BE2C (cell line): ENCODE data around the gene TMEM132A. TPM values are rescaled to one million over a fixed set of nuclear protein-coding genes. Genes with fewer than 3 reads are reported as not detected.

Experiments used
- DNase-seq: peaks from one replicate; pipeline ENCODE4 v3.0.0-alpha.2; 2020
- H3K27me3 ChIP-seq: fragments of 250-450 bp; sonication (Bioruptor Pico); 2 replicates; pipeline ENCODE4 v1.5.1; 2020; ENCODE audit warnings: mild to moderate bottlenecking
- H3K36me3 ChIP-seq: fragments of 250-450 bp; sonication (Bioruptor Pico); 2 replicates; pipeline ENCODE4 v1.5.1; 2020; ENCODE audit warnings: mild to moderate bottlenecking
- H3K4me1 ChIP-seq: fragments of 250-450 bp; sonication (Bioruptor Pico); 2 replicates; pipeline ENCODE4 v1.5.1; 2020
- H3K4me3 ChIP-seq: 2 replicates; pipeline ENCODE4 v1.5.1; 2011; ENCODE audit warnings: low read depth, low read length
- H3K9me3 ChIP-seq: fragments of 250-450 bp; sonication (Bioruptor Pico); 2 replicates; pipeline ENCODE4 v1.5.1; 2020
- polyA plus RNA-seq: library from polyadenylated mRNA; unstranded; fragments of >200 nt; gene quantifications from one replicate; pipeline ENCODE4 v1.2.1, GENCODE V29; 2012; ENCODE audit warnings: low read depth, missing spikeins; ENCODE audit not compliant: insufficient read length, insufficient read depth
- TF ChIP-seq, protein P1 (sequence below): IDR thresholded peaks from 2 replicates; pipeline ENCODE4 v1.5.1; 2012; ENCODE audit warnings: mild to moderate bottlenecking, low read depth, low read length

The TMEM132A gene, protein sequence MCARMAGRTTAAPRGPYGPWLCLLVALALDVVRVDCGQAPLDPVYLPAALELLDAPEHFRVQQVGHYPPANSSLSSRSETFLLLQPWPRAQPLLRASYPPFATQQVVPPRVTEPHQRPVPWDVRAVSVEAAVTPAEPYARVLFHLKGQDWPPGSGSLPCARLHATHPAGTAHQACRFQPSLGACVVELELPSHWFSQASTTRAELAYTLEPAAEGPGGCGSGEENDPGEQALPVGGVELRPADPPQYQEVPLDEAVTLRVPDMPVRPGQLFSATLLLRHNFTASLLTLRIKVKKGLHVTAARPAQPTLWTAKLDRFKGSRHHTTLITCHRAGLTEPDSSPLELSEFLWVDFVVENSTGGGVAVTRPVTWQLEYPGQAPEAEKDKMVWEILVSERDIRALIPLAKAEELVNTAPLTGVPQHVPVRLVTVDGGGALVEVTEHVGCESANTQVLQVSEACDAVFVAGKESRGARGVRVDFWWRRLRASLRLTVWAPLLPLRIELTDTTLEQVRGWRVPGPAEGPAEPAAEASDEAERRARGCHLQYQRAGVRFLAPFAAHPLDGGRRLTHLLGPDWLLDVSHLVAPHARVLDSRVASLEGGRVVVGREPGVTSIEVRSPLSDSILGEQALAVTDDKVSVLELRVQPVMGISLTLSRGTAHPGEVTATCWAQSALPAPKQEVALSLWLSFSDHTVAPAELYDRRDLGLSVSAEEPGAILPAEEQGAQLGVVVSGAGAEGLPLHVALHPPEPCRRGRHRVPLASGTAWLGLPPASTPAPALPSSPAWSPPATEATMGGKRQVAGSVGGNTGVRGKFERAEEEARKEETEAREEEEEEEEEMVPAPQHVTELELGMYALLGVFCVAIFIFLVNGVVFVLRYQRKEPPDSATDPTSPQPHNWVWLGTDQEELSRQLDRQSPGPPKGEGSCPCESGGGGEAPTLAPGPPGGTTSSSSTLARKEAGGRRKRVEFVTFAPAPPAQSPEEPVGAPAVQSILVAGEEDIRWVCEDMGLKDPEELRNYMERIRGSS
- polyA plus RNA-seq, result 365 TPM

DNA sequence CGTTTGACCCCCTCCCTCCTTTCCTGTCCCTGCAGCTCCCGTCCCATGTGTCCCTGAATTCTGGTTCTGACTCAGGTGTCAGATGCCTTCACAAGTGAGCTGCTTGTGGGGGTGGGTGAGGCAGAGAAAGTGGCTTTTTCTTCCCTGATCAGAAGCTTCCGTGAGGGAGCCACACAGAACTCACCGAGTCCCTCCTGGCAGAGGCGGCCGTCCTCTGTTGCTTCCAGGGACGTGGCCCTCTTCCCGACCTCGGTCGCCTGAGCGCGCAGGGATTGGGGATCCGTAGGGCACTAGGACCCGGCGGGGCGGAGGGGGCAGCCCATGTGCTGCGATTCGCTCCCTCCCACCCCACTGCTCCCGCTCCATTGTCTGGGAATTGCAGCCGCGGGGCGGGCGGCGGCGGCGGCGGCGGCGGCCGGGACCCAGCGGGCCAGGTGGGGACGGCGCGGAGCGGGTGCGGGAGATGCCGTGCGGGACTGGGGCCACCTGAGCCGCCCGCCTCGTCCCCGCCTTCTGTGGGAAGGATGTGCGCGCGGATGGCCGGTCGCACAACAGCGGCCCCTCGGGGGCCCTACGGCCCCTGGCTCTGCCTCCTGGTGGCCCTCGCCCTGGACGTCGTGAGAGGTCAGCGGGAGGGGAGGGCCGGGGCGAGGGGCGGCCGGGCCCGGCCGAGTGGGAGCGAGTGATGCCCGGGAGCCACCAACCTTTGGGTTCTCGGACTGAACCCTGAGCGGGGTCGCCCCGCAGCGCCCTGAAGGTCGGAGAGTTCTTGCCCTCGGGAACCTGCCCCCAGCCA is at the start of gene TMEM132A:
TMEM132A (plus strand) TSS at position 351 of the 796 bp plus-strand sequence; CDS start at position 525, 174 bp downstream.
- Histone ChIP-seq H3K36me3 (peaks cover 14% of the 10 kb centered on the region), H3K4me1 (peaks cover 3% of the 10 kb centered on the region; the same call in 1 of the 2 replicates), H3K27me3 (no peaks in the 10 kb centered on the region), H3K4me3 (peak within 1 kb of the TSS; percentile 70), H3K9me3 (no peaks in the 10 kb centered on the region)
- DNase-seq, result peak; percentile 80
- TF ChIP-seq, protein P1, sequence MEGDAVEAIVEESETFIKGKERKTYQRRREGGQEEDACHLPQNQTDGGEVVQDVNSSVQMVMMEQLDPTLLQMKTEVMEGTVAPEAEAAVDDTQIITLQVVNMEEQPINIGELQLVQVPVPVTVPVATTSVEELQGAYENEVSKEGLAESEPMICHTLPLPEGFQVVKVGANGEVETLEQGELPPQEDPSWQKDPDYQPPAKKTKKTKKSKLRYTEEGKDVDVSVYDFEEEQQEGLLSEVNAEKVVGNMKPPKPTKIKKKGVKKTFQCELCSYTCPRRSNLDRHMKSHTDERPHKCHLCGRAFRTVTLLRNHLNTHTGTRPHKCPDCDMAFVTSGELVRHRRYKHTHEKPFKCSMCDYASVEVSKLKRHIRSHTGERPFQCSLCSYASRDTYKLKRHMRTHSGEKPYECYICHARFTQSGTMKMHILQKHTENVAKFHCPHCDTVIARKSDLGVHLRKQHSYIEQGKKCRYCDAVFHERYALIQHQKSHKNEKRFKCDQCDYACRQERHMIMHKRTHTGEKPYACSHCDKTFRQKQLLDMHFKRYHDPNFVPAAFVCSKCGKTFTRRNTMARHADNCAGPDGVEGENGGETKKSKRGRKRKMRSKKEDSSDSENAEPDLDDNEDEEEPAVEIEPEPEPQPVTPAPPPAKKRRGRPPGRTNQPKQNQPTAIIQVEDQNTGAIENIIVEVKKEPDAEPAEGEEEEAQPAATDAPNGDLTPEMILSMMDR, result no peak

DNA sequence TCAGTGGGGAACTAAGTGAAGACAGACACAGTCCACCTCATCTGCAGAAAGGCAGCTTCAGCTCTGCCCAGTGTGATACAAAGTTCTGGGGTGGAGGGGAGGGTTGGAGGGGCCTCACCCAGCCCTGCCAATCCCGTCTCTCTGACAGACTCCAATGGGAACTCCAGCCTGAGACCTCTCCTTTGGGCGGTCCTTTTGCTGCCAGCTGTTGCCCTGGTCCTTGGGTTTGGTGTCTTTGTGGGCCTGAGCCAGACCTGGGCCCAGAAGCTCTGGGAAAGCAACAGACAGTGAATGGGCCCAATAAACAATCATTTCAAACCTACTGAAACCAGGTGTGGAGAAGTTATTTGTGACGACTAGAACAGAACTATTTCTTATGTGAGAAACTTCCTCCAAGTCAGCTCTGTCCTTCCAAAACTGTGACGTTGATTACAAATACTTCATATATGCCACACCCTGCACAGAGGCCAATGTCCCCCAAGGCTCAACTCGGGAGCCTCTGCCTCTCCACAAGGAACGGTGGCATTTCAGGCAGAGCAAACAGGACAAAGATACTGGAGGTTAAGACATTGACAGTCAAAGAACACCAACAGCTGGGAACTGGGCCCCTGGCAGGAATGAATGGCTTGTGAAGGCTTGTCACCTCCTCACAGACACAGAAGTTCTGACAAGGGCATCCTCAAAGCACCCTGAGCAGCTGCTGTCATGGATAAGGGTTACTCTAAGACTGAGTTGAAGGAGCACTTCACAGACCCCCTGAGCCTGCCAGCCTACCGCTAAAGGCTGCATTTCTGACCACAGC is 48.7 kb upstream of the TMEM132A start:
- Histone ChIP-seq H3K4me3 (no peak overlapping the region), H3K27me3 (no peaks in the 10 kb centered on the region), H3K4me1 (no peaks in the 10 kb centered on the region), H3K36me3 (no peaks in the 10 kb centered on the region), H3K9me3 (no peaks in the 10 kb centered on the region)
- no peak for DNase-seq
- TF ChIP-seq, protein P1, result no peak

DNA sequence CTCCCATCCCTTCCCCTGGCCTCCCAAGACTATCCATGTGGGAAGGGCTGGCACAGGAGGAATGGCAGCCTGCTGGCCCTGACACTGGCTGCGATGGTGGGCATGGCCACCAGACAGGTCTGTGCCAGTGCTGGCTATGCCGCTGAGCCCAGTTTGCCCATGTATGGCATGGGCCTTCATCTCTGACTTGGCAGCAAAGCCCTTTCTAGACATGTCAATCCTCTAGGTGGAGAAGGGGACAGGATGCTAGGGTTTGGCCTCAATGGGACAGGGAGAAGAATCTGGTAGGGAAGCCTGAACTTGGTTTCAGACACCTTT is 48.1 kb upstream of the TMEM132A start:
- H3K36me3 ChIP-seq, result no peaks in the 10 kb centered on the region
- TF ChIP-seq, protein P1, result no peak
- no peaks in the 10 kb centered on the region for H3K9me3 ChIP-seq
- no peaks in the 10 kb centered on the region for H3K4me1 ChIP-seq
- H3K27me3 ChIP-seq, result no peaks in the 10 kb centered on the region
- DNase-seq, result no peak
- no peak overlapping the region for H3K4me3 ChIP-seq

DNA sequence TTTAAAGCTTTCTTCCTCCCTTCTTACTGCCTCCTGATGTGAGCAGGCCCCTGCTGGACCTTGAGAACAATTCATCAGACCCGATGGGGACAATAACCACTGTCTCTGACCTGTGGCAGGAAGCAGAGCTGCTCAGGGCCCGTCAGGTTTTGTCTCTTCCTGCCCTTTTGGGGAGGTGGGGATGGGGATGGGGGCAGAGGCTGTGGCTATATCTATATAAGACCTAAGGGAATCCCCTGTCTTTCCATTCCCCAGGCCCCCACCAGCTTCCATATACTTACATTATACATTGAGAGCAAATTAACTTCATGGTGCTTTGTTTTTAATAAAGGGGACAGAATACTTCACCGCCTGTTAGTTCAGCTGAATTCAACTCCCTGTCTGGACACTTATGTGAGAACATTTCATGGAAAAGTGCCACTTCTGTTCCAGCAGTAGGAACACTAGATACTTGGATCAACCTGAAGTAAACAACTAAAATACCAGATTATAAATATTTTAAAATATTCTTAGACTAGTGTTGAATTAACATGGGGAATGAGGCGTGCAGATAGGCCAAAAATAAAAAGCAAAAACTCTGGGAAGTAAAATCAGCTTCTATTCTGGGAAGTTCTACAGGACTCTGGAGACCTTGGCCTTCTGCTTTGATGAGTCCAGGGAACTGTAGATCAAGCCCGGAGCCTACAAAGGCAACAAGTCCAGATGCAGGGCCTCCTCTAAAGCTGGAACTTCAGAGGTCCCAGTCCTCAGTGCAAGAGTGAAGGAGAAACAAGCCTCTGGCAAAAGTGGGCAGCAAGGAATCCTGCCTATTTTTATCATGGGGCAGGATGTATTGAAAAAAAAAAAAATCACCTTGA is 45.8 kb upstream of the TMEM132A start:
- Histone ChIP-seq H3K36me3 (no peaks in the 10 kb centered on the region), H3K4me1 (no peaks in the 10 kb centered on the region), H3K4me3 (no peak overlapping the region), H3K27me3 (no peaks in the 10 kb centered on the region), H3K9me3 (no peaks in the 10 kb centered on the region)
- TF ChIP-seq, protein P1, result no peak
- DNase-seq, result no peak
